Lung (tissue), 12 donors: Measurements from ENCODE around the gene CASP12. TPM values are rescaled to one million over a fixed set of nuclear protein-coding genes. Genes with fewer than 3 reads are reported as not detected.
"Not testable (repeated sequence)": the region's sequence is repeated elsewhere in the genome, so short reads cannot be mapped to it uniquely, and the experiment has no call there.

Experiments used
- ATAC-seq: fragments of 200-7000 bp; cut with Tn5 transposase; one replicate; pipeline ENCODE4 v1.9.1; 2020; ENCODE audit warnings: moderate number of reproducible peaks; ENCODE audit not compliant: insufficient read depth, low FRiP score
- DNase-seq, 3 donors: peaks; one replicate each; pipeline ENCODE4 v3.0.0-alpha.2; 2013 to 2017
- H3K27ac ChIP-seq, 2 donors: one replicate each; pipeline ENCODE4 v1.5.1; 2013; ENCODE audit warnings: mild to moderate bottlenecking in 2 of 2, moderate library complexity in 2 of 2, control low read depth in 1 of 2, inconsistent platforms in 1 of 2, low read depth in 1 of 2, low read length in 1 of 2
- H3K27me3 ChIP-seq, 3 donors: one replicate each; pipeline ENCODE4 v1.5.1; 2013; ENCODE audit warnings: low read length in 2 of 3; ENCODE audit not compliant: control insufficient read depth in 3 of 3, insufficient read depth in 3 of 3
- H3K36me3 ChIP-seq, 4 donors: one replicate each; pipeline ENCODE4 v1.5.1; 2013; ENCODE audit warnings: low read length in 4 of 4, mild to moderate bottlenecking in 1 of 4, moderate library complexity in 1 of 4; ENCODE audit not compliant: control insufficient read depth in 4 of 4, insufficient read depth in 4 of 4
- H3K4me1 ChIP-seq, 5 donors: one replicate each; pipeline ENCODE4 v1.5.1; 2013; ENCODE audit warnings: low read length in 5 of 5, mild to moderate bottlenecking in 2 of 5, moderate library complexity in 1 of 5; ENCODE audit not compliant: control insufficient read depth in 5 of 5, insufficient read depth in 5 of 5
- H3K4me3 ChIP-seq: one replicate; pipeline ENCODE4 v1.5.1; 2013; ENCODE audit warnings: mild to moderate bottlenecking, control low read depth, moderate library complexity
- H3K9ac ChIP-seq, 2 donors: one replicate each; pipeline ENCODE4 v1.5.1; 2013; ENCODE audit warnings: low read length in 2 of 2, control low read depth in 1 of 2; ENCODE audit not compliant: insufficient read depth in 1 of 2
- H3K9me3 ChIP-seq, 4 donors: one replicate each; pipeline ENCODE4 v1.5.1; 2013; ENCODE audit warnings: low read length in 3 of 4, mild to moderate bottlenecking in 1 of 4, moderate library complexity in 1 of 4; ENCODE audit not compliant: control insufficient read depth in 4 of 4, insufficient read depth in 3 of 4
- WGBS, 2 donors: extraction: QIAGEN DNeasy Blood & Tissue Kit; methylation state at CpG; one replicate each; pipeline ENCODE4 v1.1.7; 2013; 5-methylcytosine and 5-hydroxymethylcytosine counted together
- polyA plus RNA-seq, 2 donors: library from polyadenylated mRNA; stranded (reverse); fragments of 200-250 nt; gene quantifications; one replicate each; pipeline ENCODE4 v1.2.1, GENCODE V29; 2013
- total RNA-seq, 2 donors: library from RNA; depleted of rRNA in 1 of 2; stranded (reverse); fragments of >200 nt in 1 of 2; gene quantifications; one replicate each; pipeline ENCODE4 v1.2.1, GENCODE V29; 2014 to 2021
- TF ChIP-seq, protein P1 (sequence below): IDR thresholded peaks from 2 replicates; pipeline ENCODE4 v1.5.1; 2012; ENCODE audit warnings: mild to moderate bottlenecking; ENCODE audit errors: control extremely low read depth, extremely low read depth
- donor health status: control.
- donor health status: control.
- donor health status: Bipolar disorder and iron deficiency.
- donor health status: healthy.
- donor health status: DM: yes; HTN: yes; CAD: no.

Gene CASP12
- total and polyA plus RNA-seq, 4 donors = 0.15 to 1.1 (median 0.61) TPM

GRCh38 chr11:104943561-104943960 is 45.3 kb upstream of the CASP12 start:
- Histone ChIP-seq H3K27me3 (no peaks in the 10 kb centered on the region), H3K36me3 (peaks cover 12 to 24% (median 21%) of the 10 kb centered on the region in 4 donors), H3K9me3 (no peaks in the 10 kb centered on the region), H3K4me3 (no peak overlapping the region), H3K9ac (no peak overlapping the region), H3K4me1 (no peaks in the 10 kb centered on the region), H3K27ac (no peak overlapping the region)
- ATAC-seq = no peak
- no peak for DNase-seq
- 47 to 49% methylated on average over 2 of the region's 2 CpGs for WGBS, 2 donors
- TF ChIP-seq, protein P1, sequence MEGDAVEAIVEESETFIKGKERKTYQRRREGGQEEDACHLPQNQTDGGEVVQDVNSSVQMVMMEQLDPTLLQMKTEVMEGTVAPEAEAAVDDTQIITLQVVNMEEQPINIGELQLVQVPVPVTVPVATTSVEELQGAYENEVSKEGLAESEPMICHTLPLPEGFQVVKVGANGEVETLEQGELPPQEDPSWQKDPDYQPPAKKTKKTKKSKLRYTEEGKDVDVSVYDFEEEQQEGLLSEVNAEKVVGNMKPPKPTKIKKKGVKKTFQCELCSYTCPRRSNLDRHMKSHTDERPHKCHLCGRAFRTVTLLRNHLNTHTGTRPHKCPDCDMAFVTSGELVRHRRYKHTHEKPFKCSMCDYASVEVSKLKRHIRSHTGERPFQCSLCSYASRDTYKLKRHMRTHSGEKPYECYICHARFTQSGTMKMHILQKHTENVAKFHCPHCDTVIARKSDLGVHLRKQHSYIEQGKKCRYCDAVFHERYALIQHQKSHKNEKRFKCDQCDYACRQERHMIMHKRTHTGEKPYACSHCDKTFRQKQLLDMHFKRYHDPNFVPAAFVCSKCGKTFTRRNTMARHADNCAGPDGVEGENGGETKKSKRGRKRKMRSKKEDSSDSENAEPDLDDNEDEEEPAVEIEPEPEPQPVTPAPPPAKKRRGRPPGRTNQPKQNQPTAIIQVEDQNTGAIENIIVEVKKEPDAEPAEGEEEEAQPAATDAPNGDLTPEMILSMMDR = no peak

- TF ChIP-seq, protein P1 = no peak
- Histone ChIP-seq H3K27ac (no peak overlapping the region), H3K4me3 (no peak overlapping the region), H3K36me3 (no peaks in the 10 kb centered on the region), H3K27me3 (no peaks in the 10 kb centered on the region), H3K9me3 (no peaks in the 10 kb centered on the region), H3K4me1 (no peaks in the 10 kb centered on the region), H3K9ac (no peak overlapping the region)
- 22 to 50% methylated on average over 1 of the region's 1 CpG for WGBS, 2 donors
- DNase-seq (no peak), ATAC-seq (no peak)
Measured at GRCh38 chr11:104934594-104934993, 36.3 kb upstream of the CASP12 start.

DNA sequence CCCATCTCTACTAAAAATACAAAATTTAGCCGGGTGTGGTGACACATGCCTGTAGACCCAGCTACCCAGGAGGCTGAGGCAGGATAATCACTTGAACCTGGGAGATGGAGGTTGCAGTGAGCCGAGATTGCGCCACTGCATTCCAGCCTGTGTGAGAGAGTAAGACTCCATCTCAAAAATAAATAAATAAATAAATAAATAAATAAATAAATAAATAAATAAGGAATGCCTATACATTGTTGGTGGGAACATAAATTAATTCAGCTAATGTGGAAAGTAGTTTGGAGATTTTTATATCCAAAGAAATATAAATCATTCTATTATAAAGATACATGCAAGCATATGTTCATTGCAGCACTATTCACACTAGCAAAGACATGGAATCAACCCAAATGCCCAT is 35.8 kb upstream of the CASP12 start:
- H3K9ac ChIP-seq, H3K4me3 ChIP-seq, H3K9me3 ChIP-seq, H3K36me3 ChIP-seq, ATAC-seq, H3K27ac ChIP-seq, DNase-seq, H3K4me1 ChIP-seq, H3K27me3 ChIP-seq: not testable (repeated sequence)
- 95 to 96% methylated on average over 3 of the region's 3 CpGs for WGBS, 2 donors

DNA sequence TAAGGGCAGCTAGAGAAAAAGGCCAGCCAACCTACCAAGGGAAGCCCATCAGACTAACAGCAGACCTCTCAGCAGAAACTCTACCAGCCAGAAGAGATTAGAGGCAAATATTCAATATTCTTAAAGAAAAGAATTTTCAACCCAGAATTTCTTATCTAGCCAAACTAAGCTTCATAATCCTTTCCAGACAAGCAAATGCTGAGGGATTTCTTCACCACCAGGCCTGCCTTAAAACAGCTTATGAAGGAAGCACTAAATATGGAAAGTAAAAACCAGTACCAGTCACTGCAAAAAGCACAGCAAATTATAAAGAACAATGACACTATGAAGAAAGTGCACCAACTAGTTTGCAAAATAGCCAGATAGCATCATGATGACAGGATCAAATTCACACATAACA is 30.6 kb upstream of the CASP12 start:
- TF ChIP-seq, protein P1 = no peak
- no peak overlapping the region for H3K27ac ChIP-seq
- H3K36me3 ChIP-seq = no peaks in the 10 kb centered on the region
- no peaks in the 10 kb centered on the region for H3K4me1 ChIP-seq
- H3K9ac ChIP-seq = no peak overlapping the region
- no peaks in the 10 kb centered on the region for H3K9me3 ChIP-seq
- H3K27me3 ChIP-seq = no peaks in the 10 kb centered on the region
- no peak overlapping the region for H3K4me3 ChIP-seq
- no peak for DNase-seq
- no peak for ATAC-seq
